GM21447 (cell line): ENCODE data around the gene CNGA2.

Experiments
- ATAC-seq: cut with Tn5 transposase; IDR thresholded peaks from one replicate; pipeline ENCODE4 v1.9.1; 2021; ENCODE audit not compliant: unreplicated experiment

CNGA2 gene

DNA sequence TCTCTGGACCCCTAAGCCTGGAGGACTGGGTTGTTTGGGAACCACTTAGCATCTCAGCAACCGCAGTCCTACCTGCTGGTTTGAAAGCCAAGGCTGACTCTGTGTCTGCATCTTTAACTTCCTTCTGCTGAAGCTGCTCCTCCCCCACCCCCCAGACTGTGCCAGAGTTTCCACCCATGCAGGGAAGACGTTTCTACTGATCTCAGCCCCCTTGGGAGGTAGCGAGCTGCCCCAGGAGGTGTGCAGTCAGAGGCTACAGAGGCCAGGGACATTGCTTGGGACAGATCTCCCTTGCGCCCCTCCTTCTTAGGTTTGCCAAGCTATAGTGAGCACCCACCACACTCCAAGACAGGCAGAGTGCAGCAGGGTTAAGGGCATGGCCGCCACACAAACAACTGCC is 23.4 kb upstream of the CNGA2 start:
- ATAC-seq, result no peak

GRCh38 chrX:151711787-151712186 is 22.8 kb upstream of the CNGA2 start:
- ATAC-seq, result no peak

DNA sequence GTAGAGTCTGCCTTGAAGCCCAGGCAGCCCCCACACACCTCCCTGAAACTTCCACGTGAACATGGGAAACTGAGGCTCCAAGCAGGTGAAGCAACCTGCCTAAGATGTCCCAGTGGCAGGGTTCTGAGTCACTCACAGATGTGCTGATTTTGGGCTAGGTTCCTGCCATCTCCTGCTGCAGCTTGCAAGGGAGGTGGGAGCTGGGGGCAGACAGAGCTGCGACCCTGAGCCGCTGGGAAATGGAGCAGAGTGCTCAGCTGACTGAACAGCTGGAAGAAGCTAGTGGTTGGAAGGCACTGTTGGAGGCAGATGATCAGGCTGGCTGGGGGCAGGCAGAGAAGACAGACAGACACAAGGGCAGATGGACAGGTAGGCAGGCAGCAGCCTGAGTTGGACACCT is 22.3 kb upstream of the CNGA2 start:
- ATAC-seq, result no peak

DNA sequence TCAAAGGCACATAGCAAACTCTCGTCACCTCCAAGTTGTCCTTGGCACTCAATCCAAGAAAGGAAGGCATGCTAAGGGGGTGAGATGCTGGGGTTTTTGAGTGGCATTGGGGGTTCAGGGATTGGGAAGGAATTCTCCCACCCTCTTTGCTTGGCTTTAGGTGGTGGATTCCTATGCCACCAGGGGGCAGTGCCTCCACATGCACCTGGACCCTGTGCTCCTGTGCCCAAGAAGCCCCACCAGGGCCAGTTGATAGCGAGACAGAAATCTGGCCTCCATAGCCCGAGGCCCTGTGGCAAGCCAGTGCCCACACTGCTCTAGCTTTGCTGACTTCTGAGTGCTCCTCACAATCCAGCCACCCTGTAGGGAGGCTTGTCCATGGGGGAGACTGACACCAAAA is 20.7 kb upstream of the CNGA2 start:
- no peak for ATAC-seq

DNA sequence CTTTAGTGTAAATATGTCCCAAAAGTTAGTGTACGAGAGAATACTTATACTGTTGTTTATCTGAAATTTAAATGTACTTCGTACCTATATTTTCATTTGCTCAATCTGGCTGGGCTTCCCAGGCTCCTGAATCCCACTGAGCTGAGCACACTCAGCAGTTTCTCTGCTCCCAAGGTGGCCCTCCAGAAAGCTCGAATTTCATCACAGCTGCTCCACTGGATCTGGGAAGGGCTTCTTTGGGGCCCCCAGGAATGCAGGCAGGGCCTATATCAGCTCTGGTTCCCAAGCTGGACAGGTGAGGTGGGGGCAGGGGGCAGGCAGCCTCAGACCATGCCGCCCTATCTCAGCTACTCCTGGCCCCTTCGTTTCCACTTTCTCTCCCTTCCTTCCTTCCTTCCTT is 20.2 kb upstream of the CNGA2 start:
- ATAC-seq, result no peak

DNA sequence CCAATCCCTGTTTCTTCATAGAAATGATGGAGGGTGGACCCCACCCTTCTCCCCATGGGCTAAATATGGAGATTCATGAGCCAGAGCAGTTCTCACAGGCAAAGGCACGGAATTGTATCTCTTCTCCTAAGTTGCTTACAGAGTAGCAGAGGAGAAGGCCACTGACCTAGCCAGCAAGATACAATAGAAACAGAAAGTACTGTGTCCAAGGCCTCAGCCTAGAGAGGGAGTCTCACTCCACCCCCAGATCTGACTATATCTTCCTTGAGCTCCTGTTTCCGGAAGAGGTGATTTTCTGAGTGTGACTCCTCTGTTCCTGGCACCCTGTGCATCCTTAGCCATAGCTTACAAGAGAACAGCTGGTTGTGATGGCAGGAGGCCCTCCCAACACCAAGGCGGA is 18.8 kb upstream of the CNGA2 start, which contains the start of gene FATE1:
Gene FATE1, plus strand, starts transcription at position 284 of the 400 bp plus-strand sequence. Its CDS starts 85 bp downstream, at position 369.
- no peak for ATAC-seq

- no peak for ATAC-seq
Measured at GRCh38 chrX:151722241-151722846, 12.2 kb upstream of the CNGA2 start.

DNA sequence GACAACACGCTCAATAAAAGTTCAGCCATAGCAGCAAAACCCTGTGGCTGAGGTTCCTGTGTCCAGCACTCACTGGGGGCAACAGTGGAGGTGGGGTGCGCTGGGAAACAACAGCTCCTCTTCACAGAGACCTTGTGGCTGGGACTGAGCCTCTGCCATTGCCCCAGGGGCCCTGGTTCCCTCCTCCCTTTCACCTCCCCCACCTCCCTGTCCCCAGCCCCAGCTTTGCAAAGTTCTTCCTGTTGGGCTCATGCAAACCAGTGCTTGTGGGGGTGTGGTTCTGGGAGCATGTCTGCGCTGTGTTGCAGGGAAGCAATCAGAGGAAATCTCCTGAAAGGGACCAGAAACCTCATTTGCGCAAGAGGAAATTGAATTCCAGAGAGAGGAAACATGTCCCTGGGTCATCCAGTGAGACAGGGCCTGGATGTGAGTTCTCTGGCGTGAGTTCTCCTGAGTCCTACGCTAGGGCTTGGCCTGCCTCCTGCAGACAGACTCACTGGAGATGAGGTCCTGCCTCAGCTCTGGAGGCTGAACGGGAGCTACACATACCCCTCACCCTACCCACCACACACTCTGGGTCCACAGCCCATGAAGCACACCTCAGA is 11.3 kb upstream of the CNGA2 start:
- no peak for ATAC-seq

DNA sequence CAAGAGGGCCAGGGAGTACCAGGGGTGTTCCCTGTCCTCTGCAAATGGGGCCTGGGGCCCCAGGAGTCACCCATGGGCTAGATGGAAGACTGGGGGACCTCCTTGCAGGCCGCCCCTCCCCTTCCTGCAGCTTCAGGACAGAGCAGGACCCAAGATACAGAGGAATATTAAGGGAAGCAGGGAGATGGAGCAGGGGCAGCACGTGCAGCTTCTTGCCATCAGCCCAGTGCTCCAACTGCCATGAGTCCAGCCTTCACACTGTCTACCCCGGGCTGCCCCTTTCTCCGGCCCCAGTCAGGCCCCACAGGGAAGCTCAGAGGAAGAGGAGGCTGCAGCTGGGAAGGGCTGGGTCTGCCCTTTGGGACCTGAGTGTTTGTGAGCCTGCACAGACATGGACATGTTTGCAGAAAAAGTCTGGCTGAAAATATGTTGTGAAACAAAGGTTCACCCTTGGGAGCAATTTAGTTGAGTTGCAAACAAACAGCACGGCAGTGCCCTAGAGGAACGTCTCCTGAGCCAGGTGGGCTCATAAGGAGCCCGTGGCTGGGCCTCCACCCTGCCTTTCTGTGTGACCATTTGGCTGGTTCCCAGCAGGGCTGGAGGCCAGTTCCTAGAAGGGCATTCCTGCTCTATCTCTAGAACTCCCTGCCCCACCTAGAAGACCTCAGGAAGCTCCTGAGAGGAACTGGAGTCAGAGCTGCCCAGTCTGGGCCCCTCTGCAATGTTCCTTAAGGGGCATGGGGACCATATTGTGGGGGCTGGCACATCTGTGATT is 9.8 kb upstream of the CNGA2 start:
- no peak for ATAC-seq

DNA sequence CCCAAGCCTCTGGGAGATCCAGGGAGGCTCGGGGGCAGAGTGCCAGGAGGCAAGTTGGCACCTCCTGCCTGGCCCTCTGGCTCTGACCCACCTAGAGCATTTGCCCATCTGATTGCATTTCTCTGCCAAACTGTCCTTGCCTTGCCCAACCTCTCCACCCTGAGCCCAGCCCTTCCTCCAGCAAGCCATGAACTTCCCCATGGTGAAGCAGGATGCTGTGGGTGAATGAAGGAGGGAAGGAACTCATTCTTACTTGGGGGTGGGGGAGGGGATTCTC is 9.3 kb upstream of the CNGA2 start:
- no peak for ATAC-seq

GRCh38 chrX:151726751-151727150 is 7.8 kb upstream of the CNGA2 start:
- ATAC-seq, result no peak

GRCh38 chrX:151727346-151727745 is 7.2 kb upstream of the CNGA2 start:
- ATAC-seq, result no peak

- ATAC-seq, result no peak
Measured at GRCh38 chrX:151729056-151729725, 5.4 kb upstream of the CNGA2 start.

DNA sequence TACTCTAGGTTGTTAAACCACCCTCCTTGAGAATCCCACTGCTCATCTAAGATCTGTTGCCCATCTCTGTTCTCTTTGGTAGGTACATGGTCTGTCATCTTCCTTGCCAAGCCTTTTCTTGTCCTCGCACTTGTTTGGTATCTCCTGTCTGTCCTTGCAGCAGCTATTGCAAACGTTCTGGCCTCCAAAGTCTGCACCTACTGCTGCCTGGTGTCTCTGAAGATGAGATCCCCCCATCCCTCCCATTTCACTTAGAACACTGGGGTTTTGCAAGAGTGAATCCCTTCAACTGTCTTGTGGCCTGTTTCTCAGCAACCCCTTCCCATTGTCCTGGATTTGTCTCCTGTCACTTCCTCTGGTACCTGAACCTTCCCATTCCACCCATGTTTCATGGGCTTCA is 673 bp downstream of the CNGA2 start:
- ATAC-seq, result no peak

DNA sequence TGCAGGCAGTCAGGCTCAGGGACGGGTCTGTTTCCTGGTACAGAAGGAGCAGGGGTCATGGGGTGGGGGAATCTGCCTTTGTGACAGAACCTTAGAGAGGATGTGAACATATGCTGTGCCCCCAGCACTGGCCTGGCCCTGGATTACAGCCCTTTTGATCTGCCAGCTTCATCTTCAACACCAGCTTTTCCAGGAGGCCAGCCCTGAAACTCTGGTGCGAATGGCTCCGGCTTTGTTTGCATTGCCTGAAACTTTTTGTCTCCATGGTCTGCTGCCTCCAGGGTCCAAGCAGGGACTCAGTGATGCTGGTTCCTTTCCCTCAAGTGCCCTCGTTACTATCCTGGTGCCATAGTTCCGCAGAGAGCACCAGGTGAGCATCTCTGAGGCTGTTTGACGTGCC is 2.1 kb downstream of the CNGA2 start:
- no peak for ATAC-seq

- no peak for ATAC-seq
Measured at GRCh38 chrX:151737494-151737893, 2.9 kb downstream of the CNGA2 start.

- no peak for ATAC-seq
Measured at GRCh38 chrX:151738751-151739150, 4.2 kb downstream of the CNGA2 start.

GRCh38 chrX:151741606-151742005 is 7.1 kb downstream of the CNGA2 start:
- no peak for ATAC-seq

GRCh38 chrX:151742311-151742710 is 7.8 kb downstream of the CNGA2 start:
- ATAC-seq, result no peak

DNA sequence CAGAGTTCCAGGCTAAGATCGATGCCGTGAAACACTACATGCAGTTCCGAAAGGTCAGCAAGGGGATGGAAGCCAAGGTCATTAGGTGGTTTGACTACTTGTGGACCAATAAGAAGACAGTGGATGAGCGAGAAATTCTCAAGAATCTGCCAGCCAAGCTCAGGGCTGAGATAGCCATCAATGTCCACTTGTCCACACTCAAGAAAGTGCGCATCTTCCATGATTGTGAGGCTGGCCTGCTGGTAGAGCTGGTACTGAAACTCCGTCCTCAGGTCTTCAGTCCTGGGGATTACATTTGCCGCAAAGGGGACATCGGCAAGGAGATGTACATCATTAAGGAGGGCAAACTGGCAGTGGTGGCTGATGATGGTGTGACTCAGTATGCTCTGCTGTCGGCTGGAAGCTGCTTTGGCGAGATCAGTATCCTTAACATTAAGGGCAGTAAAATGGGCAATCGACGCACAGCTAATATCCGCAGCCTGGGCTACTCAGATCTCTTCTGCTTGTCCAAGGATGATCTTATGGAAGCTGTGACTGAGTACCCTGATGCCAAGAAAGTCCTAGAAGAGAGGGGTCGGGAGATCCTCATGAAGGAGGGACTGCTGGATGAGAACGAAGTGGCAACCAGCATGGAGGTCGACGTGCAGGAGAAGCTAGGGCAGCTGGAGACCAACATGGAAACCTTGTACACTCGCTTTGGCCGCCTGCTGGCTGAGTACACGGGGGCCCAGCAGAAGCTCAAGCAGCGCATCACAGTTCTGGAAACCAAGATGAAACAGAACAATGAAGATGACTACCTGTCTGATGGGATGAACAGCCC is 9.3 kb downstream of the CNGA2 start:
- no peak for ATAC-seq

- ATAC-seq, result no peak
Measured at GRCh38 chrX:151745651-151746050, 11.1 kb downstream of the CNGA2 start.
